ENCODE data around the gene SLC35F3. TPM values are rescaled to one million over a fixed set of nuclear protein-coding genes. Genes with fewer than 3 reads are reported as not detected.

SLC35F3 gene
- total RNA-seq, 4 donors from 2014 or later = 0.82 TPM; not detected in 3

DNA sequence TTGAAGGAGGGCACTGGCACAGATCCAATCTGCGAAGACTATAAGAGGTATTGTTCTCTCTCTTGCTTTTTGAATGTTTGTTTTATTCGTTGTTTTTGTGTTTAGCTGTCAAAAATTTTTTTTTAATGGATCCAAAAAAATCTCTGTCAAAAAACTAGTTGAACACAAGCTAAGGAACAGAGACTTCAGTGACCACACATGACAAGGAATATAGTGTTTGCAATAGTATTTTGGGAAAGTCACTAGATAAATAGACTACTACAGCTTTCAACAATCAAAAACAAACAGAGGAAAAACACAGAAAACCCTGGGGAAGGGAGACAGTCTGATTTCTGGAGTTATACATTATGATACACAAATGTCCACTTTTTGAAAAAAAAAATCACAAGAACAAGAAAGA lies 431.9 kb downstream of the SLC35F3 start:
- TF ChIP-seq, protein P1, sequence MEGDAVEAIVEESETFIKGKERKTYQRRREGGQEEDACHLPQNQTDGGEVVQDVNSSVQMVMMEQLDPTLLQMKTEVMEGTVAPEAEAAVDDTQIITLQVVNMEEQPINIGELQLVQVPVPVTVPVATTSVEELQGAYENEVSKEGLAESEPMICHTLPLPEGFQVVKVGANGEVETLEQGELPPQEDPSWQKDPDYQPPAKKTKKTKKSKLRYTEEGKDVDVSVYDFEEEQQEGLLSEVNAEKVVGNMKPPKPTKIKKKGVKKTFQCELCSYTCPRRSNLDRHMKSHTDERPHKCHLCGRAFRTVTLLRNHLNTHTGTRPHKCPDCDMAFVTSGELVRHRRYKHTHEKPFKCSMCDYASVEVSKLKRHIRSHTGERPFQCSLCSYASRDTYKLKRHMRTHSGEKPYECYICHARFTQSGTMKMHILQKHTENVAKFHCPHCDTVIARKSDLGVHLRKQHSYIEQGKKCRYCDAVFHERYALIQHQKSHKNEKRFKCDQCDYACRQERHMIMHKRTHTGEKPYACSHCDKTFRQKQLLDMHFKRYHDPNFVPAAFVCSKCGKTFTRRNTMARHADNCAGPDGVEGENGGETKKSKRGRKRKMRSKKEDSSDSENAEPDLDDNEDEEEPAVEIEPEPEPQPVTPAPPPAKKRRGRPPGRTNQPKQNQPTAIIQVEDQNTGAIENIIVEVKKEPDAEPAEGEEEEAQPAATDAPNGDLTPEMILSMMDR (IDR thresholded peaks at IDR 0.05 in 4 of 5, conservative IDR thresholded peaks at IDR 0.05 in 1 of 5) = no peak
- TF ChIP-seq POLR2A (IDR thresholded peaks at IDR 0.05) = no peak
- Histone ChIP-seq H3K27ac (no peak overlapping the region), H3K4me1 (no peaks in the 10 kb centered on the region), H3K36me3 (no peaks in the 10 kb centered on the region), H3K27me3 (no peaks in the 10 kb centered on the region), H3K4me3 (no peak overlapping the region), H3K9me3 (peaks cover 0 to 7% (median 3%) of the 10 kb centered on the region in 3 donors)
- intact Hi-C loops (cut with DNase I; ENCODE audit: low total_unique reads) (no loop called here), in situ Hi-C loops (cut with MboI; ENCODE audit: low sequenced_read_pairs in 4 of 4) (no loop called here)
- DNase-seq (no peak), ATAC-seq (no peak)

DNA sequence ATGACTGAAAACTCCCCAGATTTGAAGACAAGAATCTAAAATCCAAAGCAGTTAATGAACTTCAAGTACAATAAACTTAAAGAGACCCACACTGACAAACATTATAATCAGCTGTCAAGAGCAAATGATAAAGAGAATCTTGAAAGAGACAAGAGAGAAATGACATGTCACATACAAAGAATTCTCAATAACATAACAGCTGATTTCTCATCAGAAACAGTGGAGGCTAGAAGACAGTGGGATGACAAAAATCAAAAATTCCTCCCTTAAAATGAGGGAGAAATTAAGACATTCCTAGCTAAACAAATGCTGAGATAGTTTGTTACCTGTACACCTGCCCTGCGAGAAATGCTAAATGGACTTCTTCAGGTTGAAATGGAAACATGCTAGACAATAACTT lies 432.8 kb downstream of the SLC35F3 start:
- ATAC-seq (no peak), DNase-seq (no peak)
- no peaks in the 10 kb centered on the region for H3K4me1 ChIP-seq
- H3K36me3 ChIP-seq = no peaks in the 10 kb centered on the region
- no peak overlapping the region for H3K4me3 ChIP-seq
- intact Hi-C loops (cut with DNase I; ENCODE audit: low total_unique reads) = no loop called here
- H3K27ac ChIP-seq = no peak overlapping the region
- TF ChIP-seq, protein P1 (IDR thresholded peaks at IDR 0.05 in 4 of 5, conservative IDR thresholded peaks at IDR 0.05 in 1 of 5) = no peak
- TF ChIP-seq POLR2A (IDR thresholded peaks at IDR 0.05) = no peak
- in situ Hi-C loops (cut with MboI; ENCODE audit: low sequenced_read_pairs in 4 of 4) = no loop called here
- peaks cover 0 to 7% (median 3%) of the 10 kb centered on the region in 3 donors for H3K9me3 ChIP-seq
- no peaks in the 10 kb centered on the region for H3K27me3 ChIP-seq

DNA sequence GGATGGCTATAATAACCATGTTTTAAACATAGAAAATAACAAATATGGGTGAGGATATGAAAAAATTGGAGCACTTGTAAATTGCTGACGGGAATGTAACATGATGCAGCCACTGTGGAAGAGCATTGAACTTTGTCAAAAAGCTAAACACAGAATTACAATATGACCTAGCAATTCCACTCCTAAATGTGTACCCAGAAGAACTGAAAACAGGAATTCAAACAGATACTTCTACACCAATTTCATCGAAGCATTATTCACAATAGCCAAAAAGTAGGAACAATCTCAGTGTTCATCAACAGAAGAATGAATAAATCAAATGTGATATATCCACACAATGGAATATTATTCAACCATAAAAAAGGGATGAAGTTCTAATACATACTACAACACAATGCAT lies 436.1 kb downstream of the SLC35F3 start:
- Histone ChIP-seq H3K27ac (no peak overlapping the region), H3K4me3 (no peak overlapping the region), H3K9me3 (peaks cover 0 to 7% (median 3%) of the 10 kb centered on the region in 3 donors), H3K36me3 (no peaks in the 10 kb centered on the region), H3K4me1 (no peaks in the 10 kb centered on the region), H3K27me3 (no peaks in the 10 kb centered on the region)
- intact Hi-C loops (cut with DNase I; ENCODE audit: low total_unique reads) = no loop called here
- DNase-seq (no peak), ATAC-seq (no peak)
- no peak for TF ChIP-seq POLR2A (IDR thresholded peaks at IDR 0.05)
- in situ Hi-C loops (cut with MboI; ENCODE audit: low sequenced_read_pairs in 4 of 4) = no loop called here

DNA sequence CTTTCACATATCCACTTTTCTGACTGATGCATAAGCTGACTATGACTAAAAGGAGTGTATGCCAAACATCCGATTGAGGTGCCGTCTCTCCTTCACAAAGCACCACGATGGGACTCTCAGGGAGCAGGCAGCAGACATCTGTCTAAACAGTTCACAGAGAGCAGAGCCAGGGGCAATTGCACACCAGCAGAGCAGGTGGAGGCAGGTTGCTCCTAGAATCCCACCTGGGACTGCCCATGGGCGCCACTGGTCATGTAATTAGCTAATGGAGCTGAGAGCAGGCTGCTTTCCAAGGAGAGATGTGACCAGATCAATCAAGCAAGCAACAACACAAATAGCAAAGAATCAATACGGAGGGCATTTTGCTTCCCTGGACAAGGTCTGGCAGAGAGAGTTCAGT lies 438.3 kb downstream of the SLC35F3 start:
- no peak for TF ChIP-seq POLR2A (IDR thresholded peaks at IDR 0.05)
- TF ChIP-seq, protein P1 (IDR thresholded peaks at IDR 0.05 in 4 of 5, conservative IDR thresholded peaks at IDR 0.05 in 1 of 5) = no peak
- peaks cover 0 to 7% (median 3%) of the 10 kb centered on the region in 3 donors for H3K9me3 ChIP-seq
- no peak for DNase-seq
- no peaks in the 10 kb centered on the region for H3K4me1 ChIP-seq
- intact Hi-C loops (cut with DNase I; ENCODE audit: low total_unique reads) = no loop called here
- H3K27me3 ChIP-seq = no peaks in the 10 kb centered on the region
- no peak overlapping the region for H3K4me3 ChIP-seq
- in situ Hi-C loops (cut with MboI; ENCODE audit: low sequenced_read_pairs in 4 of 4) = no loop called here
- no peak for ATAC-seq
- H3K27ac ChIP-seq = no peak overlapping the region
- no peaks in the 10 kb centered on the region for H3K36me3 ChIP-seq

DNA sequence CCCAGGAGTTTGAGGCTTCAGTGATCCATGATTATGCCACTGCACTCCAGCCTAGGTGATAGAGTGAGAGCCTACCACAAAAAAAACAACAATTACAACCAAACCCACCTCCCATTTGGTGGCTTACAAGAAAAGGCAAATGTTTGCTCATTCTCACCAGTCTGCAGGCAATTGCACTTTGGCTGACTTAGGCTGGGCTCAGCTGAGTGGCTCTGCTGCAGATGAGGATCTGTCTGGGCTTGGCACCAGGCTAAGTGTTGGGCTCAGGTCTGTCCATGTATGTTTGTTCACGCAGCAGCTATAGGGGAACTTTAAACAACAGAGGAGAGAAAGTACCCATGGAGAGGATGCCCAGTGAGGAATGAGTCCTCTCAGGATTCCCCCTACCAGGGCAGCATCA lies 440.8 kb downstream of the SLC35F3 start:
- no peaks in the 10 kb centered on the region for H3K4me1 ChIP-seq
- intact Hi-C loops (cut with DNase I; ENCODE audit: low total_unique reads) = no loop called here
- DNase-seq = no peak
- in situ Hi-C loops (cut with MboI; ENCODE audit: low sequenced_read_pairs in 4 of 4) = no loop called here
- H3K27ac ChIP-seq = no peak overlapping the region
- no peak for ATAC-seq
- H3K27me3 ChIP-seq = no peaks in the 10 kb centered on the region
- H3K9me3 ChIP-seq = no peaks in the 10 kb centered on the region
- H3K4me3 ChIP-seq = no peak overlapping the region
- no peaks in the 10 kb centered on the region for H3K36me3 ChIP-seq
- no peak for TF ChIP-seq POLR2A (IDR thresholded peaks at IDR 0.05)
- TF ChIP-seq, protein P1 (IDR thresholded peaks at IDR 0.05 in 4 of 5, conservative IDR thresholded peaks at IDR 0.05 in 1 of 5) = no peak
